NCI-H1694 treated with DMSO at 0.1 percent for 48 hours (cell line): ENCODE data around the gene ABCA4.
A peak's percentile ranks its signal among the peaks of the same experiment; 100 is the strongest.

Experiments used
- DNase-seq: peaks from one replicate; lab custom pipeline; 2025; lab: John Stamatoyannopoulos, UW

The ABCA4 gene

GRCh38 chr1:94027721-94028515 is 93.0 kb downstream of the ABCA4 start:
- DNase-seq = no peak

GRCh38 chr1:94026619-94027380 is 94.1 kb downstream of the ABCA4 start:
- no peak for DNase-seq

DNA sequence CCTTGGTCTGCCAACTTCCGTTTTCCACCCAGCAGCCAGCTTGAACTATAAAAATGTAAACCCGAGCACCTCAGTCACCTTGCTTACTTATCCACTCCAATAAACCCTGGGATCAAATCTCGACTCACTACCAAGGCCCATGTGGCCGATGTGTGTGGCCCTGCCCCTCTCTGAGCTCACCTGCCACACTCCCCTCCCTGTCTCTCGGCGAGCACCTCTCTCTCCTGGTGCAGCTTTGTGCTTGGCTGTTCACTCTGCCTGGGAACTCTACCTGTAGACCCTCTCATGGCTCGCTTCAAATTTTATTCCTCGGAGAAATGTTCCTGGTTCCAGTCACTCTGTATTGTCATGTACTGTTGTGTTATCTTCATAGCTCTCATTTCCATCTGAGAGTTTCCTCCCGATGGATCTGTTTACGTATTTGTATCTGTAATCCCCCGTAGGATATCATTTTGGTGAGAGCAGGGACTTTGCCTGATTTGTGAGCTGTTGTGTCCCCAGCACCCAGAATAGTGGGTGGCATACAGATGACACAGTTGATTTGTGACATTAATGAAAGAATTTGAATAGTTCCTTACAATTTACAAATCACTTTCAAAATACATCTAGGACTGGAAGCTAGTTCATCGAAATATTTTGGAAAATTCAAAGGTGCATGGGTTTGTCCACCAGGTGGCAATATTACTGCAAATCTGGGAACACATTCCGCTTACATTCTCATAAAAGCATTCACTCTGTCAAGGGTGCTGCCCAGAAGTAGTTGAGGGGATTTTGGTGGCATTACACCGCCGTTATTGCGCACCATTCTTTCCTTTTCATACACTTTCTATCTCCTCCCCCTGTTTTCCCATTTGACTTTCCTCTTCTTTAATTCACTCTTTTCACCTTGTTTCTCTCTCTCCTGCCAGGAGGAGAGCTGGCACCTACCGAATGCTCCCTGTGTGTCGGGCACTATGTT is 95.3 kb downstream of the ABCA4 start:
- peak; percentile 79 for DNase-seq

DNA sequence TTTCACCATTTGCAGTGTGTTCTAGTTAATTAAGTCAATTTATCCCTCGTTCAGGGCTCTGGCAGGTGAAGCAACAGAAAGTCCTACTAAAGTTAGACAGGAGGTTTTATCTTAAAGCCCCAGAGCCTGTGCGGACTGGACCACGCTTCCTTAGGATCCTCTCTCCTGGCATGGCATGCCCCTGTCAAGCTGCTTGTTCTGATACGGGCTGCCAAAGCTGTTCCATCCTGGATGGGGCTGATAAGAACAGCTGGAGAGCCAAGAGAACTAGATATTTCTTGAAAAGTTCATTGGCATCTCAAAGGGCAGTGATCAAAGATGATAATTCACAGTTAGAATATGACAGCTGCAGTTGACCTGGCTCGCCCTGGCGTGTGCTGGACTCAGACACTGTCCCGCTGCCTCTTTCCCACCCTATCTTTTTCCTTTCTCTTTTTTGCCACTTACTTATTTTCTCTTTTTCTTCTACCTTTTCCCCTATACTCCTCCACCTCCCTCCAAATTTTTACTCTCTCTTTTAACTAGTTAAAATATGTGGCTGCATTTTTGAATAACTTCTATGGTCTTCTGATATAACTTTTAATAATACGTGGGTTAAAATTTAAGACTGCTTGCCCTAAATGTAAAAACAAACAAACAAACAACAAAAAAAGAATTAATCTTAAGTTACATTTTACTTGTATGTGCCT is 96.7 kb downstream of the ABCA4 start:
- DNase-seq = no peak

- no peak for DNase-seq
Observed at GRCh38 chr1:94022471-94023189, 98.3 kb downstream of the ABCA4 start.

DNA sequence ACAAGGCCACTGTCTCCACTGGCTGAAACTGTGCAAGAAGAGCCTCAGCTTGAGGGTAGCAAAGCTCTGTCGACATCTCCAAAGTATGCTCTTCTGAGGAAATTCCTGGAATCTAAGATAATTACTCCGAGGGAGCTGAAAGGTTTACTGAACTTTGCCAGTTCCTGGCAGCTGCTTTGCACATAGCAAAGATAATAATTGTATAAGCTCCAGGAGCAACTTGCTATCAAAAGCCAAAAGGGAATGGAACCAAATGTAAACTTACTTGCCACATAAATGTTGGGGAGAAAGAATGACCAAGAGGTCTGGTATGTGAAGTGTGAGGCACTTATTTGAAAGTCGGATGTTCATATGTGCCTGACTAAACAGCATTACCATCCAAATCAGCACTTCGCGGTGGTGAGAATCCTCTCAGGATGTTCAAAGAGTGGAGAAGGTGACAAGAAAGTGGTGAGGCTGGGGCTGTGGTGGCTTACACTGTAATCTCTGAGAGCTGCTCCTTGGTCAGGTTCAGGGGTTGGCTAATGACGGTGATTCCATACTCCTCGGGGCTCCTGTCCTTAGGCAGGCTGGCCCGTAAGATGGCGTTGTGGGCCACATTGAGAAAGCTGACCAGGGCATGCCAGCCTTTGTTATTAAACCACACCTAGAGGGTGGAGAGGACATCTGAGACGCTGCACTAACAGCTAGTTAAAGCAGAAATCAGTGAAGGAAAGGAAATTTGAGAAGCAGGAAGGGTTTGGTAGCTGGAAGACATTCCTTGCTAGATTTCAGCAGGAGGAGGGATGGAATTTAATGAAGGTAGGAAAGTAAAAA is 100.0 kb downstream of the ABCA4 start:
- DNase-seq = no peak

- DNase-seq = no peak
Observed at GRCh38 chr1:94019327-94019726, 101.6 kb downstream of the ABCA4 start.

DNA sequence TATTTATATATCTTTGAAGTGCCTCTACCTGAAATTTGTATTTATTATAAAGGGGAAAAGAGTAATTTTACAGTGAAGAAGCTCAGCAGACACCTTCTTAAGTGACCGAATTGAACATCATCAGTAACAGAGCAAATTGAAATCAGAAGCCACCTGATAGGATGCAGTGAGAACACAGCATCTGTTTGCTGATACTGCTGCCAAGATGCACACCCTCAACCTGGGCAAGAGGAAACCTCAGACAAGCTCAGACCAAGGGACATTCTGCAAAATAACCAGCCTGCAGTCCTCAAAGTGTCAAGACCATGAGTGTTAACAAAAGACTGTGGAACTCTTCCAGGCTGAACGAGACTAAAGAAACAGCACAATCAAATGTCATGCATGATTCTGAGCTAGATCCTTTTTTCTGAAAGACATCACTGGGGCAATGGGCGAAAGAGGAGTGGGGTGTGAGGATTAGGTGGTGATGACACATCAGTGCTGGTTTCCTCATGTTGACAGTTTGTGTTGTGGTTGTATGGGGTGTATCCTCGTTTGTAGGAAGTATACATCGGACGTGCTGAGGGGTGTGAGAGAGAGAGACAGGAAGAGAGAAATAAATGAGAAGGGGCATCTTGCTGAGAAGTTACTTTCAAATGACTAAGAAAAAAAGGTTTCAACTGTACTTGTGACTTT is 103.7 kb downstream of the ABCA4 start:
- no peak for DNase-seq

DNA sequence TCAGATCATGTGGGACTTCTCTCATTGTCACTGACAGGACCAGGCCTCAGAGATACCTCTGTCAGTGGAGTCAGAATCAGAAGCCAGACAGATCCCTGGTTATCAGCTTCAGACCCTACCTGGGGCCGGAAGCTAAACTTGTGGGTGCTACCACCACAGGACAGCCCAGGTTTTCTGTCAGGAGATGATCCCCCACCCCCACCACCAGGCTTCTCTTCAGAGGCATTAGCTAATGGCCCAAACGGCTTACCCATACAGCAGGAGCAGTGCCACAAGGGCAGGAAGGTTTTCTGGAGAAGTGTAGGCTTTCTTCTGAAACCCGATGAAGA is 105.5 kb downstream of the ABCA4 start:
- no peak for DNase-seq

GRCh38 chr1:94014635-94015488 is 106.1 kb downstream of the ABCA4 start:
- DNase-seq = no peak

DNA sequence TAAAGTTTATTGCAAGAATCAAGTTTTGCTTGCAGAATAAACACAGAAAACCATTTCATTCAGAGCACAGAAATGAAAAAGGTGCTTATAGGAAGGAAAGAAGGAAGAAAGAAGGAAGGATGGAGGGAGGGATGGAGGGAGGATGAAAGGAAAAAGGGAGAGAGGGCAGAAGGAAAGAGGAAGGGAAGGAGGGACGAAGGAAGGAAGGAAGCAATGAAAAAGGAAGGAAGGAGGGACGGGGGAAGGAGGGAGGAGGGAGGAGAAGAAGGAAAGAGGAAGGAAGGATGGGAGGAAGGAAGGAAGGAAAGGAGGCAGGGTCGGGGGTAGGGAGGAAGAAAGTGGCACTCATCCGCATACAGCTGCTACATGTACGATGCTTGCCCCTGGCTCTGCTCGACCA is 106.9 kb downstream of the ABCA4 start:
- DNase-seq = no peak

- no peak for DNase-seq
Observed at GRCh38 chr1:94013367-94013878, 107.5 kb downstream of the ABCA4 start.

DNA sequence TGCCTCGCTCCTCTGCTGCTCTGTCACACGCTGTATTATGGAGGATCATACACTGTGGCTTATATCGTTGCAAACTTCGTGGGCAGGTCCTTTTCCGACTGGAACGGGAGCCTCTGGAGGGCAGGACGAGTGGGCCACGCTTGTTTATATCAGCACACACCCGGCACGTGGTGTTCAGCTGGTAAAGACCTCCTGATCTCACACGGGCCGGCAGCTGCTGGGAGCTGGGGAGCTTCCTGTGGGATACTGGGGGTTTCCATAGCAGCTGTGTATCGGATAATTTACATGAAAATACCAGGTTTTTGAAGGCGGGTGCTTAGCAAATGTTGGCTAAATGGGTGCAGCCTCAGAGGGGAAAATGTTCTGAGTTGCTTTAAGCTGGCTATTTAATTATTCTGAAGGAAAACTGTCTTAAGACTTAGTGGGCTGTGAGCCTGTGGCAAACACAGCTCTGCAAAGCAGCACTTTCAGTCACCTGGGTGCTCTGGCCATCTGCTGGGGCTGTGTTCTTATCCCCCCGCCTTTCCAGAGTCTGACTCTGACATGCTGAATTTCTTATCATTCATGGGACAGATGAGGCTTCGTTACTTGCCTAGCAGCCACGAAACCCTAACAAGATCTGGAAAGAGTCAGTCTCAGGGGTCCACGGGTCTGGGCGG is 108.1 kb downstream of the ABCA4 start:
- DNase-seq = no peak

- DNase-seq = no peak
Observed at GRCh38 chr1:94011709-94012595, 109.0 kb downstream of the ABCA4 start.

DNA sequence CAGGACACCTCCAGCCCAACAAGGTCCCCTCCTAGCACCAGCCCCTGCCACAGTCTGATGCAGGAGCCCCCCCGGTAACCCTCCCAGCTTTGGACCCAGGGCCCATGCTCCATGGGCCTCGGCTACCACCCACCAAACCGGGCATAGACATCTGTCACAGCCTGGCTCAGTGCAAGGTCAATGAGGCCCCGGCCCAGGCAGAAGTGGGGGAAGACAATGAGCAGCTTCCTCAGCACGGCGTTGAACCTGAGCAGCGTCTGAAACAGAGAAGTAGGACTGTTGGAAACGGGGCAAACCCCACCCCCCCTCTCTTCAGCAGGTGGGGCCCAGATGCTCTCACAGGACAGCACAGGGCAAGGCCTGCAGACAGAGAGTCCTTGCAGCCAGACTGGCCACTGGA is 109.8 kb downstream of the ABCA4 start:
- no peak for DNase-seq

DNA sequence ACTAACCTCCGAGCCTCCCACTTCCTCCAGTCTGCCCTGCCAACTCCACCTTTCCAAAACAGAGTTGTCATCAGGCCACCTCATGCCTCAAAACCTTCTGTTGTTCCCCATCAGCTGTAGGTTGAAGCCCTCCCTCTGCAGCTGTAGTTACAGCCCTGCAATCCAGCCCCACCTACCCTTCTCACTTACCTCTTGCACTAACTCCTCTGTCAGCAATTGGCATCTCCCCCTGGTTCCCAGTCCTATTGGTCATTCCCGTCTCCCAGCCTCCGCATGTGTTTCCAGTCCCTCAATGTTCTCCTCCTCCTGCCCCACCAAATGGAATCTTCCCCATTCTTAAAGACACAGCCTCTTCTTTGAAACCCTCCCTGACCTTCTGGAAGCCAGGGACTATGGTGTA is 111.6 kb downstream of the ABCA4 start:
- DNase-seq = no peak

- no peak for DNase-seq
Observed at GRCh38 chr1:94006604-94007003, 114.3 kb downstream of the ABCA4 start.
